ENCODE data around the gene CALN1. TPM values are rescaled to one million over a fixed set of nuclear protein-coding genes. Genes with fewer than 3 reads are reported as not detected.

The CALN1 gene
- total and polyA plus RNA-seq, 9 of the 15 experiments (the other 6 are each of a cell fraction or from before 2014, with no cell fraction given) = 1.4 to 7.5 (median 3.3) TPM

DNA sequence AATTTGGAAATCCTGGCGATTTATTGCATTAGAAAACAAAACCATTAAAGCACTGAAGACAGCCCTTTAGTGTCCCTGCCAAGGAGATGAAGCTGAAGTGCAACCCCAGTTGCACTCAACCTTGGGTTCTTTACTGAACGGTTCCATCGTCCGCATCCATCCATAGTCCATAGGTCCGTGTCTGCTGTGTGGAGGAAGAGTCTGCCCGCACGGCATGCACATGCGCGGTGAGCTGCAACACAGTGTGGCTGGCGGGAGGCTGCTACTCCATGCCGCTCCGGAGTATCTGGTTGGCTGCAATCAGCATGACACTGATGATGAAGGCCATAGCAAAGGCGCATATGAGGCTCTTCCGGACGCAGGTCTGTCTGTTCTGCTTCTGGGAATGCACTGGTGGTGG, 624.6 kb downstream of the CALN1 start (continued):
- no peak for TF ChIP-seq ZFP36 (IDR thresholded peaks at IDR 0.05; ENCODE audit: low read depth, low read length, partially characterized antibody)
- TF ChIP-seq, protein P1, sequence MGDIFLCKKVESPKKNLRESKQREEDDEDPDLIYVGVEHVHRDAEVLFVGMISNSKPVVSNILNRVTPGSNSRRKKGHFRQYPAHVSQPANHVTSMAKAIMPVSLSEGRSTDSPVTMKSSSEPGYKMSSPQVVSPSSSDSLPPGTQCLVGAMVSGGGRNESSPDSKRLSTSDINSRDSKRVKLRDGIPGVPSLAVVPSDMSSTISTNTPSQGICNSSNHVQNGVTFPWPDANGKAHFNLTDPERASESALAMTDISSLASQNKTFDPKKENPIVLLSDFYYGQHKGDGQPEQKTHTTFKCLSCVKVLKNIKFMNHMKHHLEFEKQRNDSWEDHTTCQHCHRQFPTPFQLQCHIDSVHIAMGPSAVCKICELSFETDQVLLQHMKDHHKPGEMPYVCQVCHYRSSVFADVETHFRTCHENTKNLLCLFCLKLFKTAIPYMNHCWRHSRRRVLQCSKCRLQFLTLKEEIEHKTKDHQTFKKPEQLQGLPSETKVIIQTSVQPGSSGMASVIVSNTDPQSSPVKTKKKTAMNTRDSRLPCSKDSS (IDR thresholded peaks at IDR 0.05; ENCODE audit: low read depth, partially characterized antibody) = peak; percentile 35
- TF ChIP-seq MED1 (CRISPR knock-in tag; IDR thresholded peaks at IDR 0.05; ENCODE audit: borderline replicate concordance) = no peak
- TF ChIP-seq CBX5 (IDR thresholded peaks at IDR 0.05; ENCODE audit: borderline replicate concordance, low read depth) = peak; percentile 98
- TF ChIP-seq TRIM24 (IDR thresholded peaks at IDR 0.05) = peak in 1 of 2 experiments; percentile 43; a peak in 1 of 4 replicates
- TF ChIP-seq, protein P2, sequence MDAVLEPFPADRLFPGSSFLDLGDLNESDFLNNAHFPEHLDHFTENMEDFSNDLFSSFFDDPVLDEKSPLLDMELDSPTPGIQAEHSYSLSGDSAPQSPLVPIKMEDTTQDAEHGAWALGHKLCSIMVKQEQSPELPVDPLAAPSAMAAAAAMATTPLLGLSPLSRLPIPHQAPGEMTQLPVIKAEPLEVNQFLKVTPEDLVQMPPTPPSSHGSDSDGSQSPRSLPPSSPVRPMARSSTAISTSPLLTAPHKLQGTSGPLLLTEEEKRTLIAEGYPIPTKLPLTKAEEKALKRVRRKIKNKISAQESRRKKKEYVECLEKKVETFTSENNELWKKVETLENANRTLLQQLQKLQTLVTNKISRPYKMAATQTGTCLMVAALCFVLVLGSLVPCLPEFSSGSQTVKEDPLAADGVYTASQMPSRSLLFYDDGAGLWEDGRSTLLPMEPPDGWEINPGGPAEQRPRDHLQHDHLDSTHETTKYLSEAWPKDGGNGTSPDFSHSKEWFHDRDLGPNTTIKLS (IDR thresholded peaks at IDR 0.05; ENCODE audit: borderline replicate concordance, low read depth) = no peak

DNA sequence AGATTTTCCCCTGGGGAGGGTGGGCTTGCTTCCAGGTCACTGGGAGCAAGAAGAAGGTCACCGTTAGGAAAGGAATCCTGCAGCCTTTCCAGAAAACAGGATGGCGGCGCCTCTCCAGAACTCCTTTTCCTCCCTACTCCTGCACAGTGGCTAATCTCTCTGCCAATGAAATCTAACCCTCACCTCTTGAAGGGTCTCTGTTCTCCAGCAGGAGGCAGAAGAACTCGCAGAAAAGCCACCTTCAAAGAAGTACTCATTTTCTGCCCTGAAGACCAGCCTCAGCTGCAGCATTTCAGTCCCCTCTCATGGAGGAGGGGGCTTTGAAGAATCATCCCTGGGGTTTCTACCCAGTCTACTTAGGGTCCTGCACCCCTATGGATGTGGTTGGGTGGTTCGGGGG, 626.9 kb downstream of the CALN1 start:
- H2AFZ ChIP-seq (ENCODE audit: low read depth, low read length) = no peak overlapping the region
- POLR2A ChIA-PET = no interaction called here
- no peak overlapping the region for H3K4me2 ChIP-seq (ENCODE audit: insufficient read depth, low read length)
- ATAC-seq = no peak
- H3K79me2 ChIP-seq (ENCODE audit: control insufficient read depth, insufficient read depth, low read length) = no peaks in the 10 kb centered on the region
- intact Hi-C loops (cut with micrococcal nuclease) (no loop called here), in situ Hi-C loops (cut with MboI) (no loop called here)
- H3K27me3 ChIP-seq (ENCODE audit: control insufficient read depth in 2 of 2, insufficient read depth in 2 of 2, low read length in 2 of 2) = peaks cover 0 to 3% of the 10 kb centered on the region in 2 experiments; a peak in 1 of 5 replicates
- 0% methylated on average over 5 of the region's 5 CpGs for WGBS (ENCODE audit: insufficient coverage, low coverage, missing lambda C conversion rate)
- no peak overlapping the region for H3K9ac ChIP-seq (ENCODE audit: insufficient read depth in 1 of 2, low read depth in 2 of 2, low read length in 2 of 2)
- H3K4me3 ChIP-seq = no peak overlapping the region
- H4K20me1 ChIP-seq (replicated peaks; ENCODE audit: control insufficient read depth, insufficient read depth, low read length) = no peaks in the 10 kb centered on the region
- no peak for DNase-seq (ENCODE audit: extremely low read depth in 1 of 4, low spot score in 3 of 4)
- no peak for FAIRE-seq
- no peak for TF ChIP-seq ZFP1 (CRISPR knock-in tag; IDR thresholded peaks at IDR 0.05)
- TF ChIP-seq HMG20B (CRISPR knock-in tag; IDR thresholded peaks at IDR 0.05) = no peak
- TF ChIP-seq, protein P3, sequence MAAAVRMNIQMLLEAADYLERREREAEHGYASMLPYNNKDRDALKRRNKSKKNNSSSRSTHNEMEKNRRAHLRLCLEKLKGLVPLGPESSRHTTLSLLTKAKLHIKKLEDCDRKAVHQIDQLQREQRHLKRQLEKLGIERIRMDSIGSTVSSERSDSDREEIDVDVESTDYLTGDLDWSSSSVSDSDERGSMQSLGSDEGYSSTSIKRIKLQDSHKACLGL (CRISPR knock-in tag; IDR thresholded peaks at IDR 0.05; ENCODE audit: borderline replicate concordance, poor library complexity, severe bottlenecking) = no peak
- TF ChIP-seq ZBTB1 (CRISPR knock-in tag; IDR thresholded peaks at IDR 0.05; ENCODE audit: borderline replicate concordance, low read depth) = no peak
- no peak for TF ChIP-seq IRF2 (CRISPR knock-in tag; IDR thresholded peaks at IDR 0.05)
- H3K9me1 ChIP-seq (ENCODE audit: control insufficient read depth, insufficient read depth, low read length) = no peaks in the 10 kb centered on the region
- no TSS peak for BruUV-seq (replicated peaks)
- no peak overlapping the region for H3K27ac ChIP-seq (ENCODE audit: extremely low read depth, low read depth, low read length)
- no peaks in the 10 kb centered on the region for H3K9me3 ChIP-seq (replicated peaks; ENCODE audit: control insufficient read depth, insufficient read depth, low read depth, low read length)
- no peaks in the 10 kb centered on the region for H3K36me3 ChIP-seq (ENCODE audit: control insufficient read depth, insufficient read depth, low read length)
- CTCF ChIA-PET (ENCODE audit: low intra/inter-chr PET ratio) = no interaction called here
- H3K4me1 ChIP-seq (replicated peaks in 1 of 2; ENCODE audit: control insufficient read depth in 2 of 2, insufficient read depth in 2 of 2, low read length in 2 of 2) = no peaks in the 10 kb centered on the region
